ENCODE results near the gene EFCAB8.

Gene EFCAB8

DNA sequence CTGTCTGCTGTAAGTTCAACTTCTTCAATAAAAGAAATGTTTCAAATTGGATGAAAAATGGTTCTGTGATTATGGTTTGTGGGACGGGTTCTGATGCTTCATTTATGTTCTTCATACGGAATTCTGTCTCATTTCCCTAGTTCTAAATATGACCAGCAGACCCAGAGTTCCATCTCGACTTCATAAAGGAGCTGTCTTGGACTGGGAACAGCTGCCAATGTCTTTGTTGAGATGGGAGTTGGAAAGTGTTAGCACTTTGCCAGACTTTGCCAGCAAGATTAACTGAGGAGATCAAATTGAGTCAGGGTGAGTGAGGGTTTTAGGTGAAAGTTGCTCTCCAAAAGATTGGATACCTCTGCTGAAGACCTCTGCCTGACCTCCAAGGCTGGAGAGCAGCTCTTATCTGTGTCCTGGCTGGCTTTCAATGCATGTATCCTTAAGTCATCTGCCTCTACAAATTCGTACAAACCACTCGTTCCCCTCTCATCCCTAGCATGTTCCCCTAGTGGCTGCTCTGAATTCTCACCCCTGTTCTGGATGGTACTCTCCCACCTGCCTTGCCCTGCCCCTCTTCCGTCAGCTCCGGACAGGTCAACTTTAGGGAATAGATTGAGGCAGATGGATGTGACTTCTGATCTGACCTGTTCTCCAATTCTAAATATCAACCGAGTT lies at the start of gene EFCAB8:
TSS of gene EFCAB8 (plus strand) at position 223 of the 672 bp plus-strand sequence. CDS start 4,870 bp downstream, outside the sequence.
- DNase-seq, result no peak

DNA sequence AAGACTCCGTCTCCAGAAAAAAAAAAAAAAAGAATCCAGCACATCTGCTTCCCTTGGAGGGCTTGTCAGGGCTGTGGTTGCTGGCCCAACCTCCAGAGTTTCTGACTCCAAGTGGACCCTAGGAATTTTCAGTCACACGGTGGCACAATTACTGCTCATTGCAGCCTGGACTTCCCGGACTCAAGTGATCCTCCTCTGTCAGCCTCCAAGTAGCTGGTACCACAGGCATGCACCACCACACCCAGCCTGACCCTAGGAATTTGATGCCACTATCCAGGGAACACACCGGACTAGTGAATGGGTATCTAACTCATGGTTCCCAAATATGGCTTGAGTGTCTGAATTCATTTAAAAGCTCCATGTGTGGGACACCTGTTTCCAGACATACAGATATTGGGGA lies 48.8 kb upstream of the EFCAB8 start:
- no peak for DNase-seq

DNA sequence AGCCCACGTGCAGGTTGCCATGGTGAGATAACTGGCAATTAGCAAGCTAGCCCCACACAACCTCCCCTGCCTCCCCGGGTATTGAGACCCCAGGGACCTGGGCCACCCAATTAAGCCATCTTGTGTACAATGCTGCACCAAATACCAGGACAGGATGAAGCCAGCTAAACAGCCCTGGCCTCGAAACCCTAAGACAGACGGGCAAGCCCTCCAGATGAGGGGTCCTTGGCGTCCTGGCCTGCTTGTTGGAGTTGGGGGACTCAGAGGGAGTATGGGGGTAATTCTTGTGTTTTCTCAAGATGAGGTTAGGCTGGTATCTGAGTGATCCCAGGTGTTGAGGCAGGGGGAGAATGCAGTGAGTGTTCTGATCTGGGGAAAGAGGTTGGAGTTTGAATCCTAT lies 47.8 kb upstream of the EFCAB8 start:
- no peak for DNase-seq

- no peak for DNase-seq
Measured at GRCh38 chr20:32811886-32812285, 46.8 kb upstream of the EFCAB8 start.

GRCh38 chr20:32819992-32820697 lies 38.6 kb upstream of the EFCAB8 start:
- peak; percentile 93 for DNase-seq

DNA sequence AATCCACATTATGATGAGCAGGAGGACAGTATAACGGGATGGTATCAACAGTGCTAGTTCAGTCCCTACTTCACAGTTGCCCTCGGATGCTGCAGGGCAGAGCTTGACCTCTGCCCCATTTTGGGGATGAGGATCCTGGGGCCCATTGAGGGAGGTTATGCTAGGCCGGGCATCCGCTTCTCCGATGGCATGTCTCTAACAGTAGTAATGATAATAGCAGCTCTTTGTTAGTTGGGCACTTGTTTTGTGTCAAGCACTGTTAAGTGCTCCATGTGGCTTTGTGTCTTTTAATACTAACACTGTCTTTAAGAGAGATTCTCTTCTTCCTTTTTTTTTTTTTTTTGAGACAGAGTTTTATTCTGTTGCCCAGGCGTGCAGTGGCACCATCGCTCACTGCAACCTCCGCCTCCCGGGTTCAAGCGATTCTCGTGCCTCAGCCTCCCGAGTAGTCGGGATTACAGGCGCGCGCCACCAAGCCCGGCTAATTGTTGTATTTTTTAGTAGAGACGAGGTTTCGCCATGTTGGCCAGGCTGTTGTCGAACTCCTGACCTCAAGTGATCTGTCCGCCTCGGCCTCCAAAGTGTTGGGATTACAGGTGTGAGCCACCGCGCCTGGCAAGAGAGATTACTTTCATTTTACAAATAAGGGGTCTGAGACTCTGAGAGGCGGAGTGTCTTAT lies 37.9 kb upstream of the EFCAB8 start:
- peak; percentile 12 for DNase-seq

- DNase-seq, result no peak
Measured at GRCh38 chr20:32822225-32822624, 36.5 kb upstream of the EFCAB8 start.

GRCh38 chr20:32823078-32823477 lies 35.6 kb upstream of the EFCAB8 start:
- DNase-seq, result peak; percentile 40

DNA sequence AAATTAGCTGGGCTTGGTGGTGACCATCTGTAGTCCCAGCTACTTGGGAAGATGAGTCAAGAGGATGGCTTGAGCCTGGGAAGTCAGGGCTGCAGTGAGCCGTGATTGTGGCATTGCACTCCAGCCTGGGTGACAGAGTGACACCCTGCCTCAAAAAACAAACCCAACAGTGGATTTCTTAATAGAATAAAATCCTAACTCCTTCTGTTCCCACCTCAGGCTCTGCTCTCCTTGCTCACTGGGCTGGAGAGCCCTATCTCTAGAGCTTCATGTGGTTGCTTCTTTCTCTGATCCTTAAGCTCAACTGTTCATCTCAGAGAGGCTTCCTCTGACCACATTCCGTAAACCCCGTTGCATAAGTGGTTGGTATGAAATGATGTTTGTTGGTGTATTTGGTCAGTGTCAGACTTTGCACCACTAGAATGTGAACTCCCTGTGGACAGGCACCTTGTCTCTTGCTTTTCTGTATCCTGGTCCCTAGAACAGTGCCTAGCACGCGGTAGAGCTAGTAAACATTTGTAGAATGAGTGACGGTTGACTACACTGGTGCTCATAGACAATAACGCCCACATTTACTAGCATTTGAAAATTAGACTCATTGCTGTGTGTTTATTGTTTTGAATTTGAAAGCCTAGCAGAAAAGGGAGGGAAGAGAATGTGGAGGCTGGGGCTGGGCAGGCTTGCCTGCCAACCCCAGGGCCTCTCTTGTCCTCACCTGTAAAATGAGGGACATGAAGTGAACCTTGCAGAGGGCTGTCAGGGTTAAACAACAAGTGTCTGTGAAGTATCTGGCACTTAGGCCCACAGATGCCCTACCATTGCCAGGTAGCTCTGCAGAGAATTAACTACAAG lies 34.8 kb upstream of the EFCAB8 start:
- no peak for DNase-seq

DNA sequence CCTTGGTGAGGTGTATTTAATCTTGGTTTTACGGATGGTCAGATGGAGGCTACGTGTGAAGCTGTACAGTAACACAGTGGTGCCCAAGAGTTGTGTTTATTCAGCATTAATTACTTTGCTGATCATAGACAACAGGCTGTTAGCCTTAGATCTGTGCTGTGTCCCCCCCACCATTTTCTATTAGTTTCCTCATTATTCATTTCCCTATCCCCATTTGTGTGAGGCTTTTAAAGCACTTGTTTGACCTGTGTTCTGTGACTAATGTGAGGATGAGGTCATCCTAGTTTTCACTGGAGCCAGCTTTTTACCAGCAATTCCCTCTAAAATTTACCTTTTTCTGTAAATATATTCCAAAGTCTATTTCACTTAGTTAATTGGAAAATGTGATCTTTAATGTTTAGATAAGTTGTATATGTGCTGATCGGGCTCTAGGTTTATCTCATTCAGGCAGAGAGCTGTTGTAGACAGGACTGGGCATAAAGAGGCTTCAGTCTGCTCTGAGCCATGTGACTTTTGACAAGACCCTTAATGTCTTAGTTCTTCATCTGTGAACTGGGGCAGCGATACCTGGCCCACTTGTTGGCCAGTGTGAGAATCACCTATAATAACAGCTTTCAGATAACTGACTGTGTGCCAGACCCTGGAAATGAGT lies 30.6 kb upstream of the EFCAB8 start:
- DNase-seq, result no peak

DNA sequence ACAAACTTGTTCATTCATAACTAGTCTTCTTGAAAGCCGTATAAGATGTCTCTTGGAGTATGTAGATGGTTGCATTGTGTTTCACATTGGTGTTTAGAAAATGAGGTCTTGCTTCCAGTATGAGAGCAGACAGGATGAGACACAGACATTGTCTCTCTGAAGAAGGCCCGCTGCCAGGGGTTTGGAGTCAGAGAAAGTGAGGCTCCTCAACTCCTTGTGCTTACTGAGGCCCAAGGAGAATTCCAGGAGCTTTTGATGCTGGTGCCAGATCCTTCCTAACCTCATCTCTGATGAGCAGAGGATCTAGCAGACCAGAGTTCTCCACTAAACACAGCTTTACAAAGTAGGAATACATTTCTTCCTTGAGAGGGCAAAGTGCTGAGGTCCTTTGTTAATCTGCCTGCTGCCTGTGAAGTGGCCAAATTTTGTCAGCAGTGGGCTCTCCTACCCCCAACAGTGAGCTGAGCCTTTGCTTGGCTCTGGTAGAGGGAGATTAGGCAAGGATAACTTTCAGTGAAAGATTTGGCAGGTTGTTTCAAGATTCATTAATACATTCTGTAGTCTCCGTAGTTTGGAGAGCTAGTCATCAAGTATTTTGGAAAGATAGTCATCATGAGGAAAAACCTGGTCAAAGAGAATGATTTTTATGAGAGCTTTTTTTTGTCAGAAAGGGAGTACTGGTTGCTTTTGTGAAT lies 29.3 kb upstream of the EFCAB8 start:
- no peak for DNase-seq

- no peak for DNase-seq
Measured at GRCh38 chr20:32830437-32830836, 28.3 kb upstream of the EFCAB8 start.

- no peak for DNase-seq
Measured at GRCh38 chr20:32831982-32832381, 26.7 kb upstream of the EFCAB8 start.

- peak; percentile 19 for DNase-seq
Measured at GRCh38 chr20:32832664-32833063, 26.1 kb upstream of the EFCAB8 start.

GRCh38 chr20:32834972-32835371 lies 23.8 kb upstream of the EFCAB8 start:
- DNase-seq, result no peak

- no peak for DNase-seq
Measured at GRCh38 chr20:32837157-32837556, 21.6 kb upstream of the EFCAB8 start.

GRCh38 chr20:32839227-32839981 lies 19.3 kb upstream of the EFCAB8 start:
- no peak for DNase-seq

- DNase-seq, result no peak
Measured at GRCh38 chr20:32839982-32840285, 18.8 kb upstream of the EFCAB8 start.

- DNase-seq, result no peak
Measured at GRCh38 chr20:32841174-32841573, 17.5 kb upstream of the EFCAB8 start.

GRCh38 chr20:32841632-32842031 lies 17.1 kb upstream of the EFCAB8 start:
- no peak for DNase-seq
